LNCaP clone FGC (cell line): ENCODE results near the gene TPRG1.
"Not testable (repeated sequence)": the region's sequence is repeated elsewhere in the genome, so short reads cannot be mapped to it uniquely, and the experiment has no call there.

Source experiments
- DNase-seq: peaks from one replicate; pipeline ENCODE4 v3.0.0-alpha.2; 2011; ENCODE audit warnings: low read depth
- H3K4me3 ChIP-seq: 2 replicates; pipeline ENCODE4 v1.5.1; 2011; ENCODE audit warnings: mild to moderate bottlenecking, low read depth, low read length, control low read depth
- CTCF ChIP-seq: IDR thresholded peaks from 2 replicates; pipeline ENCODE4 v1.5.1; 2012; ENCODE audit warnings: mild to moderate bottlenecking; ENCODE audit not compliant: control insufficient read depth, insufficient read depth; ENCODE audit errors: extremely low read depth

The TPRG1 gene

GRCh38 chr3:189324538-189325138 lies 152.9 kb downstream of the TPRG1 start:
- DNase-seq, result peak; percentile 82
- no peak for TF ChIP-seq CTCF
- no peak overlapping the region for H3K4me3 ChIP-seq

DNA sequence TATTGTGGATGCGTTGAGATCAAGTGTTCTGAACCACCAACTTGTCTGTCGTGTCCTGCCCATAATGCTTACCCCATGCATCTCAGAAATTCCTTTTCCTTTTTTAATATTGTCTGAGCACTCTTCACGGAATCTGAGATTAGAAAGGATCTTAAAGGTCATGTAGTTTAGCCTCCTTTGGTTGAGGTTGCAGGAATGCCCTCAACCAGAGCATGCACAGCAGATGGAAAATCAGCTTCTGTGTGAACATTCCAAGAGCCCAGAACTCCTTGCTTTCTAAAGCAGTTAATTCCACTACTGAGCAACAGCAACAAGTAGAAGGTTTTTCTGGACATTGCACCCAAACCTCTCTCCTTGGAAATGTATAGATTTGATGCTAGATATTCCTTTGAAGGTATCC lies 153.7 kb downstream of the TPRG1 start:
- TF ChIP-seq CTCF, result no peak
- no peak overlapping the region for H3K4me3 ChIP-seq
- DNase-seq, result no peak

GRCh38 chr3:189329630-189330029 lies 157.9 kb downstream of the TPRG1 start:
- not testable (repeated sequence) for H3K4me3 ChIP-seq, DNase-seq

GRCh38 chr3:189330066-189330465 lies 158.3 kb downstream of the TPRG1 start:
- TF ChIP-seq CTCF, result no peak
- no peak for DNase-seq
- H3K4me3 ChIP-seq, result no peak overlapping the region

DNA sequence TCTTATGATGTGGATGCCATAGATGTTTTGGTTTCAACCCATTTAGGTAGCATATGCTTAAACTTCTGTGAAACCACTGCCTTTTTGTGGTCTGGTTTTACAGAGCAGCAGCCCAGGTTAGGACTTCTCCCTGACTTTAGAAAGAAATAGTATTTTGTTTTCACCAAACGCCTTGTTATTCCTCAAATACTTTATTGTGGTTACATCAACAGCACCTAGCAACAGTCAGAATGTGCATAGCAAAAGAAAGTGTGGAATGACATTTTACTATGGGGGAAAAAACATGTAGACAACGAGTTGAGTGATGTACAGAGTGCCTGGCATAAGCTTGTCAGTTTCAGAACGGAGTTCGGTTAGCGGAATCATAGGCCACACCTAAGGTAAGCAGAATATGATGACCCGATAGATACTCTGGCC lies 159.2 kb downstream of the TPRG1 start:
- H3K4me3 ChIP-seq, result no peak overlapping the region
- no peak for TF ChIP-seq CTCF
- no peak for DNase-seq

- H3K4me3 ChIP-seq, result no peak overlapping the region
- DNase-seq, result no peak
- no peak for TF ChIP-seq CTCF
These were observed 162.5 kb downstream of the TPRG1 start for GRCh38 chr3:189334064-189334920.

- TF ChIP-seq CTCF, result no peak
- DNase-seq, result no peak
- H3K4me3 ChIP-seq, result no peak overlapping the region
These were observed 165.9 kb downstream of the TPRG1 start for GRCh38 chr3:189337673-189338091.
